PC-9 (cell line): ENCODE results near the gene PCDHGA4.
"Not testable (repeated sequence)": the region's sequence is repeated elsewhere in the genome, so short reads cannot be mapped to it uniquely, and the experiment has no call there.

Experiments
- EZH2 ChIP-seq: fragments of 200-600 bp; sonication (generic); IDR thresholded peaks from 2 replicates; pipeline ENCODE4 v1.8.0; 2017; ENCODE audit warnings: antibody characterized with exemption, low read depth
- TF ChIP-seq, protein P1 (sequence below): fragments of 200-600 bp; sonication (generic); conservative IDR thresholded peaks from 2 replicates; pipeline ENCODE4 v1.6.1; 2017; ENCODE audit warnings: mixed run types, antibody characterized with exemption, mild to moderate bottlenecking, moderate library complexity

DNA sequence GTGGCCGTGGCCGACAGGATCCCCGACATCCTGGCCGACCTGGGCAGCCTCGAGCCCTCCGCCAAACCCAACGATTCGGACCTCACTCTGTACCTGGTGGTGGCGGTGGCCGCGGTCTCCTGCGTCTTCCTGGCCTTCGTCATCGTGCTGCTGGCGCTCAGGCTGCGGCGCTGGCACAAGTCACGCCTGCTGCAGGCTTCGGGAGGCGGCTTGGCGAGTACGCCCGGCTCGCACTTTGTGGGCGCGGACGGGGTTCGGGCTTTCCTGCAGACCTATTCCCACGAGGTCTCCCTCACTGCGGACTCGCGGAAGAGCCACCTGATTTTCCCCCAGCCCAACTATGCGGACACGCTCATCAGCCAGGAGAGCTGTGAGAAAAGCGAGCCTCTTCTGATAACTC lies 8.8 kb upstream of the PCDHGA4 start:
- TF ChIP-seq, protein P1, sequence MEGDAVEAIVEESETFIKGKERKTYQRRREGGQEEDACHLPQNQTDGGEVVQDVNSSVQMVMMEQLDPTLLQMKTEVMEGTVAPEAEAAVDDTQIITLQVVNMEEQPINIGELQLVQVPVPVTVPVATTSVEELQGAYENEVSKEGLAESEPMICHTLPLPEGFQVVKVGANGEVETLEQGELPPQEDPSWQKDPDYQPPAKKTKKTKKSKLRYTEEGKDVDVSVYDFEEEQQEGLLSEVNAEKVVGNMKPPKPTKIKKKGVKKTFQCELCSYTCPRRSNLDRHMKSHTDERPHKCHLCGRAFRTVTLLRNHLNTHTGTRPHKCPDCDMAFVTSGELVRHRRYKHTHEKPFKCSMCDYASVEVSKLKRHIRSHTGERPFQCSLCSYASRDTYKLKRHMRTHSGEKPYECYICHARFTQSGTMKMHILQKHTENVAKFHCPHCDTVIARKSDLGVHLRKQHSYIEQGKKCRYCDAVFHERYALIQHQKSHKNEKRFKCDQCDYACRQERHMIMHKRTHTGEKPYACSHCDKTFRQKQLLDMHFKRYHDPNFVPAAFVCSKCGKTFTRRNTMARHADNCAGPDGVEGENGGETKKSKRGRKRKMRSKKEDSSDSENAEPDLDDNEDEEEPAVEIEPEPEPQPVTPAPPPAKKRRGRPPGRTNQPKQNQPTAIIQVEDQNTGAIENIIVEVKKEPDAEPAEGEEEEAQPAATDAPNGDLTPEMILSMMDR: not testable (repeated sequence)
- TF ChIP-seq EZH2: not testable (repeated sequence)
